Measurements from ENCODE around the gene CPED1. TPM values are rescaled to one million over a fixed set of nuclear protein-coding genes. Genes with fewer than 3 reads are reported as not detected.

The CPED1 gene
- total RNA-seq, 1 experiment from 2014 or later, result 0.39 TPM

DNA sequence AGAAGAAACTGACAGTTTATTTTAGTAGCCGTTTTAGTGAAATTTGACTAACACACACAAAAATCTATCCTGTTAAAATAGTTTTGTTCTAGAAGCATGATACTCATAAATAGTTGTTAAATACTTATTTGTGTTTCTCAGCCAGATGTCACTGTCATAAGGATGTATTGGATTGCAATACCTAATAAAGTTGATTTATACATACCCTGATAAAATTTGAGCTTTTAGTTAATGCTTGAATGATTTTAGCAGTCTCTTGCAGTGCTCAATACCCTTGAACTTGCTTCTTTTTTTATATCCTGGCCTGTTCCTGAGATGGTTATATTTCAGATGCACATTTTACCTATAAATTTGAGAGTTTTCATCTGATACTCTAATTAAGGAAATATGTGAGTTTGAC is 27.8 kb upstream of the CPED1 start:
- Histone ChIP-seq H3K4me1 (ENCODE audit: control insufficient read depth, insufficient read depth, low read length) (no peaks in the 10 kb centered on the region), H3K27me3 (ENCODE audit: control insufficient read depth, insufficient read depth, low read length) (no peaks in the 10 kb centered on the region), H3K9me3 (ENCODE audit: control insufficient read depth, insufficient read depth, low read depth, low read length) (no peaks in the 10 kb centered on the region), H3K4me3 (ENCODE audit: low read depth in 2 of 2, low read length in 2 of 2) (no peak overlapping the region), H3K36me3 (ENCODE audit: control insufficient read depth, insufficient read depth, low read length) (peaks cover 7% of the 10 kb centered on the region; the same call in 1 of the 2 replicates), H3K27ac (ENCODE audit: low read length) (no peak overlapping the region)
- intact Hi-C loops (cut with micrococcal nuclease; ENCODE audit: unreplicated experiment), result no loop called here
- TF ChIP-seq TCF7L2 (IDR thresholded peaks at IDR 0.05; ENCODE audit: low read depth, low read length) (no peak), REST (IDR thresholded peaks at IDR 0.05; ENCODE audit: insufficient read depth in 1 of 2, low read depth in 2 of 2, low read length in 1 of 2) (no peak), POLR2AphosphoS5 (IDR thresholded peaks at IDR 0.05; ENCODE audit: low read depth, low read length) (no peak), SIN3A (IDR thresholded peaks at IDR 0.05; ENCODE audit: borderline replicate concordance, insufficient read depth, low read depth, low read length) (no peak)
- TF ChIP-seq, protein P1, sequence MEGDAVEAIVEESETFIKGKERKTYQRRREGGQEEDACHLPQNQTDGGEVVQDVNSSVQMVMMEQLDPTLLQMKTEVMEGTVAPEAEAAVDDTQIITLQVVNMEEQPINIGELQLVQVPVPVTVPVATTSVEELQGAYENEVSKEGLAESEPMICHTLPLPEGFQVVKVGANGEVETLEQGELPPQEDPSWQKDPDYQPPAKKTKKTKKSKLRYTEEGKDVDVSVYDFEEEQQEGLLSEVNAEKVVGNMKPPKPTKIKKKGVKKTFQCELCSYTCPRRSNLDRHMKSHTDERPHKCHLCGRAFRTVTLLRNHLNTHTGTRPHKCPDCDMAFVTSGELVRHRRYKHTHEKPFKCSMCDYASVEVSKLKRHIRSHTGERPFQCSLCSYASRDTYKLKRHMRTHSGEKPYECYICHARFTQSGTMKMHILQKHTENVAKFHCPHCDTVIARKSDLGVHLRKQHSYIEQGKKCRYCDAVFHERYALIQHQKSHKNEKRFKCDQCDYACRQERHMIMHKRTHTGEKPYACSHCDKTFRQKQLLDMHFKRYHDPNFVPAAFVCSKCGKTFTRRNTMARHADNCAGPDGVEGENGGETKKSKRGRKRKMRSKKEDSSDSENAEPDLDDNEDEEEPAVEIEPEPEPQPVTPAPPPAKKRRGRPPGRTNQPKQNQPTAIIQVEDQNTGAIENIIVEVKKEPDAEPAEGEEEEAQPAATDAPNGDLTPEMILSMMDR (IDR thresholded peaks at IDR 0.05), result no peak
- in situ Hi-C loops (cut with HindIII; ENCODE audit: low pct_unique_long_range_greater_than_20kb, low sequenced_read_pairs), result no loop called here
- no TSS peak for BruUV-seq (replicated peaks)
- DNase-seq (ENCODE audit: low read depth, low spot score) (no peak), ATAC-seq (no peak)
- POLR2A ChIA-PET, result no interaction called here
- CTCF ChIA-PET, result no interaction called here

DNA sequence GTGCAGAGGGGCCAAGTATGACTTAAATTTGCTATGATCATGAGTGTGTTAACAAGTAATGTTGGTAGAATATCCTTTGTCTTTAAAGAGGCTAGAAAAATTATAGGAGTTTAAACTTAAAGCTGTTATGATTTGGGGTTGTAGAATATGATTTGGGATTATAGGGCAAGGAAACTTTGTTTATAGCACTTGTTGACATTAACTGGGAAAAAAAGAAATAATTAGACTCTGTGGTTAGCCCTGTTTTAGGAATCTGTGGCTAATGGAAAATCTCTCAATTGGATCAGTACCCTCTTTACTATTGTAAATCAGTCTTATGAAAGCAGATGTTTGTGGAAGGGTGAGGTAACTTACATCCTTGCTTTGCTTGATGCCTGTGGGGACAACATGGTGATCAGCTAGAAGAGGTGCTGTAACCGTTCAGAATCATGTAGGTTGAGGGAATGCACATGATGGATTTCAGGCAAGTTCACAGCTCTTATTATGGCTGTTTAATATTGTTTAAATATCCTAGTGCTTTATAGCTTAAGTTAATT is 26.8 kb upstream of the CPED1 start:
- ChIA-PET POLR2A (no interaction called here), CTCF (interaction anchor here (0.5 kb wide), 1 partner anchor 166 kb away, joined by 3 read pairs; no protein-coding TSS in a partner anchor)
- H3K36me3 ChIP-seq (ENCODE audit: control insufficient read depth, insufficient read depth, low read length), result peaks cover 3% of the 10 kb centered on the region; the same call in 1 of the 2 replicates
- H3K4me1 ChIP-seq (ENCODE audit: control insufficient read depth, insufficient read depth, low read length), result no peaks in the 10 kb centered on the region
- ATAC-seq, result no peak
- no peaks in the 10 kb centered on the region for H3K27me3 ChIP-seq (ENCODE audit: control insufficient read depth, insufficient read depth, low read length)
- intact Hi-C loops (cut with micrococcal nuclease; ENCODE audit: unreplicated experiment) (no loop called here), in situ Hi-C loops (cut with HindIII; ENCODE audit: low pct_unique_long_range_greater_than_20kb, low sequenced_read_pairs) (no loop called here)
- BruUV-seq (replicated peaks), result no TSS peak
- H3K9me3 ChIP-seq (ENCODE audit: control insufficient read depth, insufficient read depth, low read depth, low read length), result no peaks in the 10 kb centered on the region
- DNase-seq (ENCODE audit: low read depth, low spot score), result no peak
- TF ChIP-seq, protein P1 (IDR thresholded peaks at IDR 0.05), result no peak
- no peak for TF ChIP-seq REST (IDR thresholded peaks at IDR 0.05; ENCODE audit: insufficient read depth in 1 of 2, low read depth in 2 of 2, low read length in 1 of 2)
- TF ChIP-seq POLR2AphosphoS5 (IDR thresholded peaks at IDR 0.05; ENCODE audit: low read depth, low read length), result no peak
- no peak for TF ChIP-seq SIN3A (IDR thresholded peaks at IDR 0.05; ENCODE audit: borderline replicate concordance, insufficient read depth, low read depth, low read length)
- no peak for TF ChIP-seq TCF7L2 (IDR thresholded peaks at IDR 0.05; ENCODE audit: low read depth, low read length)
- H3K27ac ChIP-seq (ENCODE audit: low read length), result no peak overlapping the region
- H3K4me3 ChIP-seq (ENCODE audit: low read depth in 2 of 2, low read length in 2 of 2), result no peak overlapping the region
